Testis (tissue), 2 donors: Measurements from ENCODE around the gene FBXW5.

ENCODE experiments used
- POLR2A ChIP-seq: fragments of 450-650 bp; IDR thresholded peaks from one replicate; pipeline ENCODE4 v1.6.1; 2017; ENCODE audit warnings: antibody characterized with exemption, mild to moderate bottlenecking, moderate library complexity
- TF ChIP-seq, protein P1 (sequence below), 3 experiments: fragments of 450-650 bp in 2 of 3; fragments of 200-600 bp in 1 of 3; sonication (generic) in 1 of 3; IDR thresholded peaks; one replicate each; pipeline ENCODE4 v1.5.1; 2016 to 2019; ENCODE audit warnings: antibody characterized with exemption in 3 of 3, mild to moderate bottlenecking in 2 of 3, moderate library complexity in 1 of 3

- TF ChIP-seq, protein P1, sequence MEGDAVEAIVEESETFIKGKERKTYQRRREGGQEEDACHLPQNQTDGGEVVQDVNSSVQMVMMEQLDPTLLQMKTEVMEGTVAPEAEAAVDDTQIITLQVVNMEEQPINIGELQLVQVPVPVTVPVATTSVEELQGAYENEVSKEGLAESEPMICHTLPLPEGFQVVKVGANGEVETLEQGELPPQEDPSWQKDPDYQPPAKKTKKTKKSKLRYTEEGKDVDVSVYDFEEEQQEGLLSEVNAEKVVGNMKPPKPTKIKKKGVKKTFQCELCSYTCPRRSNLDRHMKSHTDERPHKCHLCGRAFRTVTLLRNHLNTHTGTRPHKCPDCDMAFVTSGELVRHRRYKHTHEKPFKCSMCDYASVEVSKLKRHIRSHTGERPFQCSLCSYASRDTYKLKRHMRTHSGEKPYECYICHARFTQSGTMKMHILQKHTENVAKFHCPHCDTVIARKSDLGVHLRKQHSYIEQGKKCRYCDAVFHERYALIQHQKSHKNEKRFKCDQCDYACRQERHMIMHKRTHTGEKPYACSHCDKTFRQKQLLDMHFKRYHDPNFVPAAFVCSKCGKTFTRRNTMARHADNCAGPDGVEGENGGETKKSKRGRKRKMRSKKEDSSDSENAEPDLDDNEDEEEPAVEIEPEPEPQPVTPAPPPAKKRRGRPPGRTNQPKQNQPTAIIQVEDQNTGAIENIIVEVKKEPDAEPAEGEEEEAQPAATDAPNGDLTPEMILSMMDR (IDR thresholded peaks at IDR 0.05): no peak
- TF ChIP-seq POLR2A: no peak
Measured at GRCh38 chr9:136902259-136902821, 42.2 kb downstream of the FBXW5 start.
